Measurements from ENCODE around the gene PARD3. TPM values are rescaled to one million over a fixed set of nuclear protein-coding genes. Genes with fewer than 3 reads are reported as not detected.

Gene PARD3
- total RNA-seq: 105 and 126 TPM in 2 replicates

DNA sequence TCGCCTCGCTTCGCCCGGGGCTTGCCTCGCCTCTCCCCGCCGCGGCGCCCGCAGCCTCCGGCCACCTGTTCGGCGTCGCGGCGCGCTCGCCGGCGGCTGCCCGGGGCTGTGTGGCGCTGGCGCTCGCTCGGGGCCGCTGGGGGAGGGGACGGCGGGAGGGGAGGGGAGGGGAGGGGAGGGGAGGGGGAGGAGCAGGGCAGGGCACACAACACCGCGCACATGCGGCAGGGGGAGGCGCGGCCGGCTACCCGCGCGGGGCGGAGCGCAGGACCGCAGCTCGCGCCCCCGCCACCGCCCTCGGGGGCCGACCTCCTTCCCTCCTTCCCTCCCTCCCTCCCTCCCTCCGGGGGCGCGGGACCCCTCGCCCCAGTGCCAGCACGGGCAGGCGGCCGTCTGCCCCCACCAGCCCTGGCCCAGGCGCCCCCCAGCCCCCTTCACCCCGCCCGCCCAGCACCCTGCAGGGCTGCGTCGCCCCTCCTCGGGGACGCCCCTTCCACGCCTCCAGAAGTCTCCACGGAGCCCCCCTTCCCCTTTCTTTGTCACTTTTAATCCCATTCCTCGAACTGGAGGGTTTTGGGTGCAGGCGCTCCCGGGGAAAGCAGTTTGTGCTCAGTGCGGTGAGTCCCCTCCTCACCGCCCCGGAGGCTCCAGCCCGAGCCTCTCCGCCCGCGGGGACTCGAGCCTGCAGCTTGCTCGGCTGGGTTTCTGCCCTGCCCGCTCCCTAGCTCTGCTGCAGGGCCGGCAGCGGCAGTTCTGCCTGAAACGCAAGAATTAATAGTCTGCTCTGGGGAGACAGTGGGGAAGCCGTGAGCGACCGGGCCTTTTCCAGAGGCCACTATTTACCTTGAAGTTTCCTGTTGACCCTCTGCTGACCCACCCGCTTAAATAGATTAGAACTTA is at the start of gene PARD3:
Gene PARD3, minus strand, starts transcription at position 112 of the 900 bp plus-strand sequence. CDS start 301 bp downstream, outside the sequence.

